ENCODE measurements around the gene AJAP1. TPM values are rescaled to one million over a fixed set of nuclear protein-coding genes. Genes with fewer than 3 reads are reported as not detected.

Gene AJAP1
- total RNA-seq, 2 donors from 2014 or later: 0.05 to 0.46 TPM

DNA sequence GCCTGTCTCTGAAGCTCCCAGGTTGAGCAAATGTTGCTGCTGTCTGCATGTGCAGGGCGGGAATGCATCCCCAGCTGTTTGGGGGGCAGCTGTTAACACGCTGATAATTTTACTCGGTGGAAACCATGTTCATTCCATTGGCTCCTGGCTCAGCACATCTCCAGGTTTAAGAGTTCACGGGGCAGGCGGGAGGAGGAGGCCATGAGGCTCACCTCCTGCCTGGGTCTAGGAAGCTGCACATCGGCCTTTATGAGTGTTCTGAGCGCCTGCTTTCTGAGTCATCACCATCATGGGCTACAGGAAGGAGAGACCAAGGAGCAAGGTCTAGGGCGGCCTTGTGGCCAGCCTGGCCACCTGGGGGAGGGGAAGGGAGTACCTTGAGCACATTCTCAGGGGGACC lies 29.7 kb downstream of the AJAP1 start:
- peaks cover 3 to 4% of the 10 kb centered on the region in 2 donors for H3K9me3 Mint-ChIP-seq
- no peak overlapping the region for H3K27ac Mint-ChIP-seq
- ATAC-seq (replicated peaks in 1 of 2) (no peak), DNase-seq (no peak)
- peaks cover 5% of the 10 kb centered on the region for H3K27me3 Mint-ChIP-seq (ENCODE audit: low read depth)
- H3K4me3 Mint-ChIP-seq: no peak overlapping the region
- no peaks in the 10 kb centered on the region for H3K4me1 Mint-ChIP-seq (ENCODE audit: low read depth)
- peaks cover 0 to 1% of the 10 kb centered on the region in 2 donors for H3K36me3 Mint-ChIP-seq (ENCODE audit: insufficient read depth in 2 of 2)

DNA sequence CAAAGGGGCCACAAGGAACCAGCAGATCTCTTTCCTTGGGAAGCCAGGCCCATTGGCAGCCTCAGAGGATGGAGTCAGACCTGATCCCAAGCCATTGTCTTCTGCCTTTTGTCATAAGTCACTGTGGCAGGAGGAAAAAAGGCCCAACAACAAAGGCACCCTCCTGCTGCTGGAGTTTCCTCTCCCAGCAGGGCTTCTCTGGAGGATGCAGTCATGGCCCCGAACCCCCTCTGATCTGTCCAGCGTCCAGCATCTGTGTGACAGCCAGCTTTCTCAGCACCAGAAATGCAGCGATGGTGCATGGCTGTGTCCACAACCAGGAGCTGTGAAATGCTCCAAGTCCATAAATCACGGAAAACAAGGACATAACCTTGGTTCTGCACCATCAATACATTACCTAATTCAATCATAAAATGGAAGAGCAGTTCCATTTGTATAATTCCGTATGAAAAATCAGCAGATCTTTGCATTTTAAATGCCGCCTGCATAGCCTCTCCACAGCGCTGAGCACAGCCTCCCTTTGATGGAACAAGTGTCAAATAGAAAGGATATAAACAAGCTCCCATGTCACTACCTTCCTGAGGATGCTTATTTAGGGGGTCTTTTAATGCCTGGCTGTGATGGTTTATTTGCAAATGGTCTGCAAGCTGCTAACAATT lies 30.6 kb downstream of the AJAP1 start:
- DNase-seq (no peak), ATAC-seq (replicated peaks in 1 of 2) (no peak)
- Mint-ChIP-seq H3K27ac (no peak overlapping the region), H3K36me3 (ENCODE audit: insufficient read depth in 2 of 2) (peaks cover 0 to 1% of the 10 kb centered on the region in 2 donors), H3K9me3 (peaks cover 1 to 3% of the 10 kb centered on the region in 2 donors), H3K4me3 (no peak overlapping the region), H3K27me3 (ENCODE audit: low read depth) (peaks cover 5% of the 10 kb centered on the region), H3K4me1 (ENCODE audit: low read depth) (no peaks in the 10 kb centered on the region)

DNA sequence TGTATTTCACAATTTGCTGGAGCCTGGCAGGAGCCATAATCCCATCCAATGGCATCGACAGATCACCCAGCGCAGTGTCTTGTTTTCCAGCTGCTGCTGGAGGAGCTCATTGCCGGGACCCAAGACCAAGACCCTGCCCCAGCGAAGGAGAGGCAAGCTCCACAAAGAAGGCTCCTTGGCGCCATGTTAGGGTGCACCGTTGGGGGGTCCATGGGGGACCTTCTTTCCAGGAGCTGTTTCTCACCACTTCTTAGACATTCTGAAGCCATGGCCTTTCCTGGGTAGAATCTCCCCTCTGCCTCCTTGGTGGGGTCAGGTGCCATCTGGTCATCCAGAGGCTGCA lies 31.1 kb downstream of the AJAP1 start:
- no peaks in the 10 kb centered on the region for H3K4me1 Mint-ChIP-seq (ENCODE audit: low read depth)
- H3K36me3 Mint-ChIP-seq (ENCODE audit: insufficient read depth in 2 of 2): no peaks in the 10 kb centered on the region
- H3K27me3 Mint-ChIP-seq (ENCODE audit: low read depth): peaks cover 5% of the 10 kb centered on the region
- peaks cover 0 to 3% of the 10 kb centered on the region in 2 donors for H3K9me3 Mint-ChIP-seq
- DNase-seq (no peak), ATAC-seq (replicated peaks in 1 of 2) (no peak)
- no peak overlapping the region for H3K4me3 Mint-ChIP-seq
- H3K27ac Mint-ChIP-seq: no peak overlapping the region

DNA sequence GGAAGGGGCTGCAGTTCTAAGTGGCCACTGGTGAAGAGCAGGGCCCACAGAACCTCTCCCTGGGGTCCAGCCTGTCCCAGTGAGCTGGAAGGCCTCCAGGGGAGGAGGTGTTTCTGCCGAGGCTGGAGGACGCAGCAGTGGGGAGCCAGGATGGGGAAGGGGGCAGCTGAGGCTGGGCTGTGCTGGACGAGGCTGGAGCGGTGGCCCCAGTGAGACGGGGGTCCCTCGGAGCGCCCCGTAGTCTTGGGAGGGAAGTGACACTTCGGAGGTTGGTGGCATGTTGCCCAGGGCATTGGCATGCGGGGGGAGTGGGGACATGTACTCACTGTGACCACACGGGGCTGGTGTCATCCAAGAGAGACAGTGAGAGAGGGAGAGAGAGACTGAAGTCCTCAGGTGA lies 33.5 kb downstream of the AJAP1 start:
- ATAC-seq (replicated peaks in 1 of 2) (no peak), DNase-seq (no peak)
- Mint-ChIP-seq H3K36me3 (ENCODE audit: insufficient read depth in 2 of 2) (no peaks in the 10 kb centered on the region), H3K27ac (no peak overlapping the region), H3K9me3 (no peaks in the 10 kb centered on the region), H3K4me3 (no peak overlapping the region), H3K4me1 (ENCODE audit: low read depth) (no peaks in the 10 kb centered on the region), H3K27me3 (ENCODE audit: low read depth) (peaks cover 5% of the 10 kb centered on the region)

DNA sequence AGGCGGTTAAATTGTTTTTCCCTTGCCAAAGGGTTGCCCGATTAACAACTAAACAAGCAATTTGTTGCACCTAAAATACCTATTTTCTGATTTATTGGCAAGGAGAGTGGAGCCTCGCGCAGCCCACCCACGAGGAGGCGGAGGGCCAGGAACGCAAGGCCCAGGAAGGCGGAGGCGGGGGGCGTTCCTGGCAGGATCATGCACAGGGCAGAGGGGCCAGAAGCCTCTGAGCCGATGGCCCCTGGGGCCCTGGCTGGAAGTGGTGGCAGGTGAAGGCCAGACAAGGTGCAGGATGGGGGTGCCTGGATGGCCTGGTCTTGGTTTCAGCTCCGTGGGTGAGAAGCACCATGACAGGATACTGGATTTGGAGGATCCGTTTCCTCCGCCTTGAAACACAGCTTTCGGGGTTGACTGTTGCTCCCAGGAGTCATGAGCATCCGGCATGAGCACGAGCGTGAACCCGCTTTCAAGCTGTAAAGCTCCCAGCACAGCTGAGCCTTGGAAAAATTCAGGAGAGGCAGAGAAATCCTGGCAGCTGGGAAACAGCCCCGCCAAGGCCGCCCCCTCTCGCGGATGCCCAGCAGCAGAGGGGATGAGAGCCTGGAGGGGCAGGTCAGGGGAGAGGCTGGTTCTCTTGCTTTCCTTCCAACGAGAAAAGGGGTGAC lies 35.0 kb downstream of the AJAP1 start:
- Mint-ChIP-seq H3K9me3 (no peaks in the 10 kb centered on the region), H3K27ac (no peak overlapping the region), H3K36me3 (ENCODE audit: insufficient read depth in 2 of 2) (no peaks in the 10 kb centered on the region), H3K27me3 (ENCODE audit: low read depth) (peaks cover 5% of the 10 kb centered on the region), H3K4me1 (ENCODE audit: low read depth) (no peaks in the 10 kb centered on the region), H3K4me3 (no peak overlapping the region)
- DNase-seq (no peak), ATAC-seq (replicated peaks in 1 of 2) (no peak)

DNA sequence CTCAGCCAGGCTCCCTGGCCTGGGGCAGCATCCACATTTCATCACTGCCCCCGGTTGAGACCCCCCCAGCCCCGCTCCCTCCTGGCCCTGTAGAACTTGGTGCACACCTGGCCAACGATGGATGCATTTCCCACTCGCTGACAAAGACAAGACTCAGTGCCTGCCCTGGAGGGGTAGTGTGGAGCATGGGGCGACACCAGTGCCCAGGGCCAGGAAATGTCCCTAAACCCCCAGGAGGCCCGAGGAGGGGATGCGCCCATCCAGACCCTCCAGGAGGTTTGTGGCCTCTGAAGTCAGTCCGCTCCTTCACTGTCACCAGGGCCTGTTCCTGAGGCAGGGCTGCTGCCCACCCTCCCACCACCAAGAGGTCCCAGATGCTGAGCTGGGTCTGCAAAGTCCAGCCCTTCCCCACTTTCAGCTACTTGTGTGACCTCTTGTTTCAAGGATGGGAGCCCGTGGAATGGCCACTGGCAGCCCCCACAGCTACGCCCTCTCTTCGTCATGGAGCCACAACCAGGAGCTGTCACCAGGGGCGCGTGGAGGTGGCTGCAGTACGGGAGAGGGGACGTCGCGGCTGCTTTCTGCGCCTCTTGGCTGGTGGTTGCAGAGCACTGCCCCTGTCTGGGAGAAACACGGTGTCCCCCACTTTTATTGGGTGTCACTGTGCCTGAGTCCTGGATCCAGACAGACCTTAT lies 35.7 kb downstream of the AJAP1 start:
- no peak for ATAC-seq (replicated peaks in 1 of 2)

DNA sequence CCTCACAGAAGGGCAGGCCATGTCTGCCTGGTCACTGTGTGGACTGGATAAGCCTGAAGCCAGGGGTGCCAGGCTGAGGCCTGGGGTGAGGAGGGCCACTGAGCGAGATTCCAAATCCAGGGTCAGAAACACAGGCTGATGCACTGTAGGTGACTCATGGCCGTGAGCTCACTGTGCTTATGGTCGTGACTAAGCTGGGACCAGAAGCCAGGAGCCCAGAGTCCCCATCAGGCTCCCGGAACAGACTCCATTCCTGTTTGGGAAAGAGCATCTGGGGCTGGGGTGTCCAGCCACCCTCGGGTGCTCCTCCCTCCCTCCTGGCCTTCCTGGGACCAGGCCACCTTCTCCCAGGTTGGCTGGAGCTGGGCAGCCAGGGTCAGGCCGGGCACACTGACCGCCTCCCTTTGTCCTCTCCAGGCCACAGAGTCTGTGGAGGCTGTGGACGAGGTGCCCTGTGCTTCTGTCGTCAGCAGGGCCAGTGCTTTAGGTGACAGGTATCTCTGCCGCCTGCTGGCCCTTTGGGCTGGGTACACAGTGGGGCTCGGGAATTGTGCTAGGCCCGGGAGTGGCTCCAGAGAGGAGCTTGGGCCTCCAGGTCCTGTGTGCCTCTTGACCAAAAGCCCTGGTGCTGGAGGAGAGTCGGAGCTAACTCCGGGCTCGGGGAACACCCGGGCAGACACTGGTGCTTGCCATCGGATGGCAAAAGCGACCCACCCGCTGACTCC lies 36.7 kb downstream of the AJAP1 start:
- H3K9me3 Mint-ChIP-seq: no peaks in the 10 kb centered on the region
- H3K27me3 Mint-ChIP-seq (ENCODE audit: low read depth): peaks cover under 1% of the 10 kb centered on the region
- H3K4me3 Mint-ChIP-seq: no peak overlapping the region
- ATAC-seq (replicated peaks in 1 of 2) (no peak), DNase-seq (no peak)
- no peak overlapping the region for H3K27ac Mint-ChIP-seq
- H3K4me1 Mint-ChIP-seq (ENCODE audit: low read depth): no peaks in the 10 kb centered on the region
- H3K36me3 Mint-ChIP-seq (ENCODE audit: insufficient read depth in 2 of 2): no peaks in the 10 kb centered on the region

More for the DNA sequence above, 35.7 kb downstream of the AJAP1 start:
- no peak overlapping the region for H3K27ac Mint-ChIP-seq
- no peaks in the 10 kb centered on the region for H3K4me1 Mint-ChIP-seq (ENCODE audit: low read depth)
- peaks cover 5% of the 10 kb centered on the region for H3K27me3 Mint-ChIP-seq (ENCODE audit: low read depth)
- DNase-seq: no peak
- H3K9me3 Mint-ChIP-seq: no peaks in the 10 kb centered on the region
- H3K36me3 Mint-ChIP-seq (ENCODE audit: insufficient read depth in 2 of 2): no peaks in the 10 kb centered on the region
- H3K4me3 Mint-ChIP-seq: no peak overlapping the region

DNA sequence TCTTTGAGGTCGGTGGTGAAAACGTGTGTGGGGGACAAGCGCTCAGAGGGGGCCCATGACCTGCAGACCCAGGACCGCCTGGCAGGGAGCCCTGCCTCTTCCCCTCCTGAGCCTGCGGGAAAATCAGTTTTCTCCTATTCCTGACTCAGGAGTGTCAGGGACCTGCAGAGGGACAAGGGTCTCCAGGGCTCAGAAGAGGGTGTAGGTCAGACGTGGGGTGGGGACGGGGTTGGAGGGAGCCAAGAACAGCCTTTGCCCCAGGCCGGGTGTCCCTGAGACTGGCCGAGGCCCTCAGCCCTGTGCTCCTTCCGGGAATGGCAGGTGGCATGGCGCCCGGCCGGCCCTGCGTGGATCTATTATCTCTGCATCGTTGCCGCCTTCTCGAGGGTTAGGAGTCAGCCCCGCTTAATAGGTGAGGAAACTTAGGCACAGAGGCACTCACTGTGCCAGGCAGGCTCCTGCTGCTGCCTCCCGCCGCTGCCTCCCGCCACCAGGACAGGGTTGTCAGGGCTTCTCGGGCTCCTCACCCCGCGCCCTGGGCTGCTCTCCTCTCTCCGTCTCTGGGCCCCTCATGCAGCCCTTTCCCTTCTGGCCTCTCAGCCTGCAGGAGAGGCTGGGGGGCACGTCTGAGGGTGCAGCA lies 37.5 kb downstream of the AJAP1 start:
- H3K4me1 Mint-ChIP-seq (ENCODE audit: low read depth): no peaks in the 10 kb centered on the region

DNA sequence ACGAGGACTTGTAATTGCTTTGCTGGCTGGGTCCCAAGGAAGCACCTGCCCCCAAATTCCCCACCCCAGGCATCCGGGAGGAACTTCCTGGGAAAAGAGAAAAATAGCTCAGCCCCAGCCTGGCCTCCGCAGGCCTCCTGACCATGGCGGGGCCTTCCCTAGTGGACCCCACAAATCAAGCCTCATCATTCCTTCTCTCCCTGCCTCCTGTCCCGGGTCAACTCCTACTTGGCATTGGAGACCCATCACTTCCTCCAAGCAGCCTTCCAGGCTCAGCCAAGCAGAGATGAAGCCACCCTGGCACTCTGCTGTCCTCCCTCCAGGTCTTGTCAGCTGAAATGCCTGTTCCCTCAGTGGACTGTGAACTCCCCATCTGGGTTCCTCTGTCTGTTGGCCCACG lies 38.0 kb downstream of the AJAP1 start:
- H3K36me3 Mint-ChIP-seq (ENCODE audit: insufficient read depth in 2 of 2): no peaks in the 10 kb centered on the region
- no peak overlapping the region for H3K27ac Mint-ChIP-seq
- no peaks in the 10 kb centered on the region for H3K27me3 Mint-ChIP-seq (ENCODE audit: low read depth)
- no peak overlapping the region for H3K4me3 Mint-ChIP-seq
- DNase-seq (no peak), ATAC-seq (replicated peaks in 1 of 2) (no peak)
- no peaks in the 10 kb centered on the region for H3K4me1 Mint-ChIP-seq (ENCODE audit: low read depth)
- H3K9me3 Mint-ChIP-seq: no peaks in the 10 kb centered on the region

More for the DNA sequence above, 37.5 kb downstream of the AJAP1 start:
- no peak for DNase-seq
- ATAC-seq (replicated peaks in 1 of 2): no peak
- Mint-ChIP-seq H3K36me3 (ENCODE audit: insufficient read depth in 2 of 2) (no peaks in the 10 kb centered on the region), H3K27ac (no peak overlapping the region), H3K27me3 (ENCODE audit: low read depth) (no peaks in the 10 kb centered on the region), H3K4me3 (no peak overlapping the region), H3K9me3 (no peaks in the 10 kb centered on the region)

DNA sequence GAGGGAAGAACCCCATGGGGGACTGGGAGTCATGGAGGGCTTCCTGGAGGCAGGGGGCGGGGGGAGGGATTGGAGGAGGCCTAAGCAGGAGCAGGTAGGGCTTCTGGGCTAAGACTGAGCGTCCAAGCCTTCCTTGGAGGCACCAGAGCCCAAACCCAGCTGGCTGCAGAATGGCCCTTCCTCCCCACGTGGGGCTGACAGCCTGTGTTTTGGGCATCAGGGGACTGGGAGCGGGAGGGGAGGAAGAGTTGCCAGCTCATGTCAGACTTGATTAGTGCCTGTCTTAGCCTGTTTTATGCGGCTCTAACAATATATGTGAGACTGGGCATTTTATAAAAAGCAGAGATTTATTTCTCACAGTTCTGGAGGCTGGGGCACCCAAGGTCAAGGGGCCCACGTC lies 38.9 kb downstream of the AJAP1 start:
- ATAC-seq (replicated peaks in 1 of 2) (no peak), DNase-seq (no peak)
- Mint-ChIP-seq H3K4me3 (no peak overlapping the region), H3K36me3 (ENCODE audit: insufficient read depth in 2 of 2) (no peaks in the 10 kb centered on the region), H3K27ac (no peak overlapping the region), H3K27me3 (ENCODE audit: low read depth) (no peaks in the 10 kb centered on the region), H3K4me1 (ENCODE audit: low read depth) (no peaks in the 10 kb centered on the region), H3K9me3 (no peaks in the 10 kb centered on the region)

DNA sequence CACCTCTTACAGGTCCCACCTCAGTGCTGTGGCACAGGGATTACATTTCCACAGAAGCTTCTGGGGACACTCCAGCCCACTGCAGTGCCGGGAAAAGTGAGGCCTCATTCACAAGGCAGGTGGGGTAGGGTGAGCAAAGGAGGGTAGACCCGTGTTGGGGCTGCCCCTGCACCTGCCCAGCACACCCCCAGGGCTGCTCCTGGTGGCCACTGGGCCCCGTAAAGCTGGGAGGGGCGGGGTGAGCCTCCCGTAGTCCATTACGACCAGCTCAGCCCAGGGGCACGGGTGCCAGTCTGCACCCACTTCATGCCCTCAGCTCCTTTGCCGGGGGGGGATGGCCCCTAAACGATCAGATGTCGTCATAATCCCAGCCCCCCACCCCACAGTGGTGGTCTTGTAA lies 39.5 kb downstream of the AJAP1 start:
- H3K4me1 Mint-ChIP-seq (ENCODE audit: low read depth): no peaks in the 10 kb centered on the region
- H3K9me3 Mint-ChIP-seq: no peaks in the 10 kb centered on the region
- no peaks in the 10 kb centered on the region for H3K36me3 Mint-ChIP-seq (ENCODE audit: insufficient read depth in 2 of 2)
- no peaks in the 10 kb centered on the region for H3K27me3 Mint-ChIP-seq (ENCODE audit: low read depth)
- no peak overlapping the region for H3K4me3 Mint-ChIP-seq
- ATAC-seq (replicated peaks in 1 of 2) (no peak), DNase-seq (no peak)
- H3K27ac Mint-ChIP-seq: no peak overlapping the region

DNA sequence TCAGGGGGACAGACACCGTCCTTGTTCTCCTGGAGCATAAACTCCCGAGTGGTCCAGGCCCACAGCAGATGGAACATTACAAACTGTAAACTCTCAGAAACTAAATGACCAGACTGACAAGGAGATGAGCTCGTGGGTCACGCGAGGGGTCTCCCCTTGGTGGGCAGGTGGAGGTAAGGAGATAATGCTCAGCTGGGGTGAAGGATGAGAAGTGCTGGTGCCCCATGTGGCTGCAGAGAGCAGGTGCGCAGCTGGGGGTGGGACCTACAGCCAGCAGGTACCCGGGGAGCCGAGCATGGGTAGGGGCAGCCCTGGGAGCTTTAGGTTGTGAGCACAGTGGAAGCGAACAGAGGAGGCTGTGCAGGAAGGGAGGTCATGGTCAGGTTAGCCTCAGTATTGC lies 40.1 kb downstream of the AJAP1 start:
- DNase-seq (no peak), ATAC-seq (replicated peaks in 1 of 2) (no peak)
- H3K36me3 Mint-ChIP-seq (ENCODE audit: insufficient read depth in 2 of 2): no peaks in the 10 kb centered on the region
- no peaks in the 10 kb centered on the region for H3K27me3 Mint-ChIP-seq (ENCODE audit: low read depth)
- H3K4me3 Mint-ChIP-seq: no peak overlapping the region
- H3K27ac Mint-ChIP-seq: no peak overlapping the region
- no peaks in the 10 kb centered on the region for H3K9me3 Mint-ChIP-seq
- no peaks in the 10 kb centered on the region for H3K4me1 Mint-ChIP-seq (ENCODE audit: low read depth)

DNA sequence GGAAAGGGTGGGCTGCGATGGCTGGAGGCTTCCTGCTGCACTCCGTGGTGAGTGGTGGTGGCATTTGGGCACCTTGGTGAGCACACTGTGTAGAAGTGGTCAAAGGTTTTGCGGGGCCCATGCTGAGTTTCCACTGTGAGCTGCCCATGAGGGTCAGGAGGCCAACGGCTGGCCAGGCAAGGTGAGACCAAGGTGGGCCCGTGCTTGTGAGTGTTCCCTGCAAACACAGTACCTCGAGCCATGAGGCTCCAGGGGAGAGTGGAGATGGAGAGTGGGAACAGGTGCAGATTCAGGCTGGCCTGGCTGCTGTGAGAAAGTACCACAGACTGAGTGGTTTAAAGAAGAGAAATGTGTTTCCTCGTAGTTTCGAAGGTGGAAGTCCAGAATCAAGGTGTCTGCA lies 40.8 kb downstream of the AJAP1 start:
- Mint-ChIP-seq H3K27ac (no peak overlapping the region), H3K4me3 (no peak overlapping the region), H3K4me1 (ENCODE audit: low read depth) (no peaks in the 10 kb centered on the region), H3K9me3 (no peaks in the 10 kb centered on the region), H3K27me3 (ENCODE audit: low read depth) (no peaks in the 10 kb centered on the region), H3K36me3 (ENCODE audit: insufficient read depth in 2 of 2) (no peaks in the 10 kb centered on the region)
- ATAC-seq (replicated peaks in 1 of 2): no peak
- DNase-seq: no peak

All from activated T-cell treated with anti-CD3 and anti-CD28 coated beads, Interleukin-2, amount 50 U/mL, for 72 hours (primary cell).